GM21526 (cell line): ENCODE measurements around the gene KRTAP10-4.
"Not testable (repeated sequence)": the region's sequence is repeated elsewhere in the genome, so short reads cannot be mapped to it uniquely, and the experiment has no call there.

Experiments used
- ATAC-seq: cut with Tn5 transposase; IDR thresholded peaks from one replicate; pipeline ENCODE4 v1.9.1; 2021; ENCODE audit warnings: moderate library complexity; ENCODE audit not compliant: unreplicated experiment, low FRiP score

The KRTAP10-4 gene, protein sequence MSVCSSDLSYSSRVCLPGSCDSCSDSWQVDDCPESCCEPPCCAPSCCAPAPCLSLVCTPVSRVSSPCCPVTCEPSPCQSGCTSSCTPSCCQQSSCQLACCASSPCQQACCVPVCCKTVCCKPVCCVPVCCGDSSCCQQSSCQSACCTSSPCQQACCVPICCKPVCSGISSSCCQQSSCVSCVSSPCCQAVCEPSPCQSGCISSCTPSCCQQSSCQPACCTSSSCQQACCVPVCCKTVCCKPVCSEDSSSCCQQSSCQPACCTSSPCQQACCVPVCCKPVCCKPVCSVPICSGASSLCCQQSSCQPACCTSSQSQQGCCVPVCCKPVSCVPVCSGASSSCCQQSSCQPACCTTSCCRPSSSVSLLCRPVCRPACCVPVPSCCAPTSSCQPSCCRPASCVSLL

DNA sequence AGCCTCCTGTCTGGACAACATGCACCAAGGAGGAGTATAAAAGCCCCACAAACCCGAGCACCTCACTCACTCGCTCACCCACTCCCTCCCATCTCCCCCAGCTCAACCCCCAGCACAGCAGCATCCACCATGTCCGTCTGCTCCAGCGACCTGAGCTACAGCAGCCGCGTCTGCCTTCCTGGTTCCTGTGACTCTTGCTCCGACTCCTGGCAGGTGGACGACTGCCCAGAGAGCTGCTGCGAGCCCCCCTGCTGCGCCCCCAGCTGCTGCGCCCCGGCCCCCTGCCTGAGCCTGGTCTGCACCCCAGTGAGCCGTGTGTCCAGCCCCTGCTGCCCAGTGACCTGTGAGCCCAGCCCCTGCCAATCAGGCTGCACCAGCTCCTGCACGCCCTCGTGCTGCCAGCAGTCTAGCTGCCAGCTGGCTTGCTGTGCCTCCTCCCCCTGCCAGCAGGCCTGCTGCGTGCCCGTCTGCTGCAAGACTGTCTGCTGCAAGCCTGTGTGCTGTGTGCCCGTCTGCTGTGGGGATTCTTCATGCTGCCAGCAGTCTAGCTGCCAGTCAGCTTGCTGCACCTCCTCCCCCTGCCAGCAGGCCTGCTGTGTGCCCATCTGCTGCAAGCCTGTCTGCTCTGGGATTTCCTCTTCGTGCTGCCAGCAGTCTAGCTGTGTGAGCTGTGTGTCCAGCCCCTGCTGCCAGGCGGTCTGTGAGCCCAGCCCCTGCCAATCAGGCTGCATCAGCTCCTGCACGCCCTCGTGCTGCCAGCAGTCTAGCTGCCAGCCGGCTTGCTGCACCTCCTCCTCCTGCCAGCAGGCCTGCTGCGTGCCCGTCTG, at the start of gene KRTAP10-4:
Gene KRTAP10-4, plus strand, starts transcription at position 100 of the 827 bp plus-strand sequence. Its CDS starts 30 bp downstream, at position 130.
- ATAC-seq: not testable (repeated sequence)

DNA sequence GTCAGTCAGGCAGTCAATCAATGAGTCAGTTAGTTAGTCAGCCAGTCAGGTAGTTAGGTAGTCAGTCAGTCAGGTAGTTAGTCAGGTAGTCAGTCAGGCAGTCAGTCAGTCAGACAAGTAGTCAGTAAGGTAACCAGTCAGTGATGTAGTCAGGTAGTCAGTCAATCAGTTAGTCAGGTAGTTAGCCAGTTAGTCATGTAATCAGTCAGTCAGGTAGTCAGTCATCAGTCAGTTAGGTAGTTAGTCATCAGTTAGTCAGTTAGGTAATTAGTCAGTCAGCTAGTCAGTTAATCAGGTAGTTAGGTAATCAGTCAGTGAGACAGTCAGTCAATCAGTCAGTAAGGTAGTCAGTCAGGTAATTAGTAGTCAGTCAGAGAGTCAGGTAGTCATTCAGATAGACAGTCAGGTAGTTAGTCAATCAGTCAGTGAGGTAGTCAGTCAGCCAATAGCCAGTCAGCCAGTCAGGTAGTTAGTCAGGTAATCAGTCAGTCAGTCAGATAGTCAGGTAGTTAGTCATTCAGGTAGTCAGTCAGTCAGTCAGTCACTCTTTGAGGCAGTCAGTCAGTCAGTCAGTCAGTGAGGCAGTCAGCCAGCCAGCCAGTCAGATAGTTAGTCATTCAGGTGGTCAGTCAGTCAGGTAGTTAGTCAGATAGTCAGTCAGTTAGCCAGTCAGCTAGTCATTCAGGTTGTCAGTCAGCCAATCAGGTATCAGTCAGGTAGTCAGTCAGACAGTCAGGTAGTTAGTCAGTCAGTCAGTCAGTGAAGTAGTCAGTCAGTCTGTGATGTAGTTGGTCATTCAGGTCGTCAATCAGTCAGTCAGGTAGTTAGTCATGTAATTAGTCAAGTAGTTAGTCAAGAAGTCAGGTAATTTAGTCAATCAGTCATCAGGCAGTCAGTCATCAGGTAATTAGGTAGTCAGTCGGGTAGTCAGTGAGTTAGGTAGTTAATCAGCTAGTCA, 48.8 kb upstream of the KRTAP10-4 start:
- ATAC-seq: no peak

DNA sequence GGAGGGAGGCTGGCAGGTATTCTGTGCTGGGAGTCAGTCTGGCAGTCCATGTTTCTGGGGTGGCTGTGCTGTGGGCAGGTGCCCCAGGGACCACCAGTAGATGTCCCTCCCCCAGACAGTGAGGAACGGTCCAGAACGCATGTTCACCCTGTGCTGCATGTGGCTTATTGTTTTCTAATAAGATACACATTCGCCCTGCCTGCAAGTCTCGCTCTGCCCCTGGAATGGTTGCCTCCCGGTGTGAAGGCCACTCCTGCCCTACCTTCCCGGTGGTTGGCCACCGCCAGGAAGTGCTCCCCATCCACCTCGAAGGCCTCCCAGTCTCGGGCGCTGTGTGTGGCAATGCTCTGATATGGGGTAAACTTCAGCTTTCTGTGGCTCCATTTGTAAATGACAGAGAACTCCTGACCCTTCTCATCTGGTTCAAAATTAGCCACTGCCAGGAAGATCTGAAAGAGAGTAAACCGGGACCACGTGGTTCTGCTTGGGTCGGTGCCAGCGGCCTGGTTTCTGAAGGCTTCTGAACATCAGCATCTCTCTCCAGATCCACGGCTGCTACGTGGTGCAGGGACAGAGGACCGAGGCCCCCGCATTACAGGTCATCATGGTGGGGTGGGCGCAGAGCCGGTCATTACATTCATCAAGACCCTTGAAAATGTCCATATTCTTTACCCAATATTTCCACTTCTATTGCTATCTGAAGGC, 48.0 kb upstream of the KRTAP10-4 start:
- no peak for ATAC-seq

DNA sequence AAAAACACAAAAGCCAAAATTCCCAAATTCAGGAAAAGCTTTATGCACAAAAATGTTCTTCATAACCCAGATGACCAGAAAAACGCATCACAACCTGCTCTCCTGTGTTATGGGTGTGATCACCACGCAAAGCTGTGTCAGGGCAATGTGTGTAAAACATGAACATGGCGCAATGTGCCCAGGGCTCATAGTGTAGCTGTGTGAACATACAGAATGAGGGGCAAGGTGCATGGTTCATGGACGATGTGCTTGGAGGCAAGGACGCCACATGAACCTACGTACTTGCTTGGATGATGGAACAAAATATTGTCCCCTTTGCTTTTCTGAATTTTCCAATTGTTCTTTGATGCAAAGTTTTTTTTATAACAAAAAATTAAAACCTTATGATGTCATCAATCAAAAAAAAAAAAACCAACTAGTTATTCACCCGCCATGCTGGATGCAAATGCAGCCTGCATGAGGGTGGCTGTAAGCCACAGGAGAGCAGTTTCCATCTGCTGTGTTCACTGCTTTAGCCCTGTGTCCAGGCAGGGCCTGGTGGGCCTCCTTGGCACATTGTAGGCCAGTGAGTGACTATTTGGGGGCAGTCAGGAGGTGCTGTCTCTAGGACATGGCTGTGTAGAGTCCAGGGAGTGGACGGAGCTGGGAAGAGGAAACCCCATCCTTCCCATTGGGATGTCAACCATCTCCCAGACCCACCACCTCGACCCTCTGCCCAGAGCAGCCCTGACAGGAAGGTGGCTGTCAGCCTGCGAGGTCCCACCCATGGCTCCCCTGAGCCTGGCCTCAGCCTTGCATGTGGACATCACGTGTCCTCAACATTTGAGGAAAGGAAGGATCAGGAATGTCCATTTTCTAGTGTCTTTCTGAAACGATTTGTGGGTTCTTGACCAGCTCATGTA, 47.2 kb upstream of the KRTAP10-4 start:
- no peak for ATAC-seq

DNA sequence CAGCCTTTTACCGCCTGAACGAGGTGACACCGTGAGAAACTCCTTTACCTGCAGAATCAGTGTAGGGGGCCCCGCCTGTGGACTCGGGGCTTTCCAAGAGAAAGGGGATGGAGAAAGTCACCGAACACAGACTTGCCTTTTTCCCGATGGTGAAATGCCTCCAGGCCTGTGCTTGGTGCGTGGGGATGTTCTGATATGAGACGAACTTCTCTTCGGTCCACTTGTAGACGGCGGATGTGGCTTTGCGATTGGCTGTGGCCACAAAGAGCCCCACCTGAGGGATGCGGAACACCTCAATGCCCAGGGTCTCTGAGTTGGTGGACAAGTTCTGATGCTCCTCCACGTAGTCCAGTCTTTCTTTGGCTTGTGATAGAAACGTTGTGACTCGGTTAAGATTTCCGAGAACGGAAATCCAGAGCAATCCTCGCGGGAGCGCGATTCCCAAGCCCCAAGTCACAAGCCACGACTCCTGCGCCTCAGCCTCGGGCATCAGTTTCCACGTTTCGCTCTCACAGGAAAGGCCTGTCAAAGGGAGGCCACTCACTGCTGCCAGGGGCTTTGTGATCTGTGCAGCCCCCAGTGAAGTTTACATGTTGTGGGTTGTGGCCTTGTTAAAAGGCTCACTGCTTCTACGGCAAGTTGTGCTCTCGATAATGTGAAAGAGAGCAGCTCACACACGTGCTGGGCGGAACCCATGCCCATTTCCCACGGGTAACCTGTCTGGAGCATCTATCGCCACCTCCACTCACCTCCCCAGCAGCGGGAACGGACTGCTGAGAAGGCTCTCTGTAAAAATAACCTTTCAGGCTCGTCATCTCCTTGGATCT, 46.2 kb upstream of the KRTAP10-4 start:
- no peak for ATAC-seq

DNA sequence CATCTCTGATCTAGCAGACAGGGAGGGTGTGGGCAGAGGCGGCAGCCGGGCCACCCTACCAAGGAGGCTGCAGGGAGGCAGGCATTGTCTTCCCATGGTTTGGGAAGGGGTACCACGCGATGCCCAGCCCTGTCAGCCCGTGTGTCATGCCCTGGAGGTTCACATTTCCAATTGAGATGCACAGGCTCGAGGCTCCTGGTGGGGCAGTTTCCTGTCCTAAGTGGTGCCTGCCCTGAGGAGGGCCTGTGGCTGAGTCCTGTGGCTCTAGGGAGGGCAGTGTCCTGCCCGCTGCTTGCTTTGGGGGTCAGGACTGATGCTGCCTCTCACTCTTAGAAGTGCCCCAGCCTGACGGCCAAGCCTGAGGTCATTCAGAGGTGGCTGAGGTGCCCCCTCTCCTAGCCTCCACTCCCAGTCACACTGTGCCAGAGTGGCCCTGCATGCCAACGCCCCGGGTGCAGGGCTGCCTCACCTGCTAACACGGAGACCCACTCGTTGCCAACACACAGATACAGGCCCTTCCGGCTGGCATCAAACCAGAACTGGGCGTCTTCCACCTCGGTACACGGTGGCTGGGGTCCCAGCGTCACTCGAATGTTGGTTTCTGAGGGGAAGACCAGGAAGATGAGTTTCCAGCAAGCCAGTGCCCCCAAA, 45.4 kb upstream of the KRTAP10-4 start:
- ATAC-seq: no peak

DNA sequence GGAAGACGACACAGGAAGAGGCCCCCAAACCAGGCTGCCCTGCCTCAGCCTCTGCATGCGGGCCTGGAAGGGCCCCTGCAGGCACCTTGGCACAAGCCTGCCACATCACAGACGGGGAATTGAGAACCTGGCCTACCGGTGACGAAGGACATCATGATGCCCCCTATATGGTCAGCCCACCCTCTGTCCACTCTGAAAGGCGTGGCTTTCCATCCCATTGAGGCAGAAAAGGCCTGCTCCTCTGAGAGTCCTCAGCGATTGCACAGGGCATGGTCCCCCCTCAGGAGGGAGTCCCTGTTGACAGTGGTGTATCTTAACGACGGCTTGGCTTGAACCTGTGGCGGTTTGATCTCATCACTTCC, 44.9 kb upstream of the KRTAP10-4 start:
- no peak for ATAC-seq

DNA sequence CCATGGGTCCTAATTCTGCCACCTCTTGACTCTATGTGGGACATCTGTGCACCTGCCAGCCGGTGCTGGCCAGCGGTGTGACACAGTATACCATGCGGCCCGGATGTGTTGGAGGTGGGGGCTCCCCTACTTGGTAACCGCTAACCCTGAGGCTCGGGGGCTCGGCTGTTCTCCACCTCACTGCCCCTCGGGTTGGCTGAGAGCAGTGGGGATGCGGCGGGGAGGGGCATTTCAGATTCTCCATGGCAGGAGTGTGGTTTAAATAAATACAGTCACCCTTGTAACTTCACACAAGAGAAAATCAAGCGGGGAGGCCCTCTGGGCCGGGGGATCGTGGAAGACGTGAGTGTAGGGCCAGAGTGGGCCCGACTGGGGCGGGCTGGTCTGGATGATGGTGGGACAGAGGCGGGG, 44.5 kb upstream of the KRTAP10-4 start:
- ATAC-seq: no peak

DNA sequence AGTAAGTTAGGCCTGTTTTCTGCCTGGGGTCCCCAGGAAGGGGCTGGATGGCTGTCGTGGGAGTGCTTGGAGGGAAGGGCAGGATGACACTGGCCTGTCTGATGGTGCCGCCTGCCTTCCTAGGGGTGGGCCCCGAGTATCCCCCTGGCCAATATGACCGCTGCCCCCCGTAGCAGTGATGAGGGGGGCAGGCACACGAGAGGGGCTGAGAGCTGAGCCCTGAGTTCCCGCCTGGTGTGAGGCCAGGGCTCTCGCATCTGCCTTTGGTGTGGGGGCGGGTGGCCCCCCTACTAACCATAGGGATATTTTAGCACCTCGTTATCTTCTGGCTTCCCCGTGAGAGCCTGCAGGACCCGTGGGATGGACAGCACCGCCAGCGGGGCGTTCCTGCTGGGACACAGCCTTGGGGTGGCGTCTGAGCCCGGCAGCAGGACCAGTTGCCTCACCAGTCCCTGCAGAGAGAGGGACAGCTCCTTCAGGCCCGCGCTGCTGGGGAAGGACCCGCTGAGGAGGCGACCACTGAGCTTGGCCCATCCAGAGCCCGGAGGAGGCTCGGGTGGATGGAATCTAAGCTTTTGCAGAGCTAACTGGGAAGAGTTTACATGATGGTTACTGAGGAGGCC, 43.9 kb upstream of the KRTAP10-4 start:
- no peak for ATAC-seq

DNA sequence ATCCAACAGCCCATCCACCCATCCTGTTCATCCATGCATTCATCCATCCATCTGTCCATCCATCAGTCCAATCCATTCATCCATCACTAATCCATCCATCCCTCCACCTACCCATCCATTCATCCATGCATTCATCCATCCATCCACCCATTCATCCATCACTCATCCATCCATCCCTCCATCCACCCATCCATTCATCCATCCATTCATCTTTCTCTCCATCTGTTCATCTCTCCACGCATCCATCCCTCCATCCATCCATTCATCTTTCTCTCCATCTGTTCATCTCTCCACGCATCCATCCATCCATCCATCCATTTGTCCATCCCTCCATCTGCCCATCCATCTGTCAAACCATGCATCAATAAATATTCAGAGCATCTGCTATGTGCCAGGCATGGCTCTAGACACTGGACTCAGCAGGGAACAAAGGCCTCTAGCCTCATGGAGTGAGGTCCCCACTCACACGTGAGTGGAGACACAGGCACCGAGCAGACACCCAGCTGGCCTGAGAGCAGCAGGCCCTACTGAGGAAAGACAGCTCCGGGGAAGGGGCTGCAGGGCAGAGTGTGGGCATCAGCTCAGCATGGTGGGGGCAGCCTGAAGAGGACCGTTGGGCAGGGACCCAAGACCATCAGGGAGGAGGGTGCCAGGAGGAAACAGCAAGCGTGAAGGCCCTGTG, 43.2 kb upstream of the KRTAP10-4 start:
- ATAC-seq: no peak

DNA sequence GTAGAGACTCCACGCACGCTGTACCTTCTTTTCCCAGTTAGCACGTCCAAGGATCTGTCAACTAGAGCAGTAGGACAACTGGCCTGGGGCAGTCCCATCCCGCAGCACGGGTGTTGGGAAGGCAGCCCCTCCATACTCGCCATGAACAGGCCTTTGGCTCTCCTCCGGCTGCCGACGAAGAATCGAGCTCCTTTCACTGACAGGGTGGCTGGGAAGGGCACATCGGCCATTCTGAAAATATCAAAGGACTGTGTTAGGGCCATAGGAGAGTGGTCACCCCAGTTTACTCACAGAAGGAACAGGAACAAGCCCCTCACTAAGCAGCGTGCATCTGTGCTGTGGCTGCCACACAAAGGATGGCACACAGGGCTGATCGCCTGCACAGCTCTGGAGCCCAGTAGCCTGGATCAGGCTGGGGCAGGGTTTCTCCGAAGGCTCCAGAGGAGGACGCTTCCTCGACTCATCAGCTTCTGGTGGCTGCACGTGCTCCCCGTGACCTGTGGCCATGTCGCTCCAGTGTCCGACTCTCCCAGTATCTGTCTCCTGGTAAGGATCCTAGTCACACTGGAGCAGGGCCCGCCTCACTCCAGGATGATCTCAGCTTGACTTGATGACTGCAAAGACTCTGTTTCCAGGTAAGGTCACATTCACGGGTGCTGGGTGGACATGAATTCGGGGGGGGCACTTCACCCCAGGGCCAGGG, 42.5 kb upstream of the KRTAP10-4 start:
- ATAC-seq: no peak

DNA sequence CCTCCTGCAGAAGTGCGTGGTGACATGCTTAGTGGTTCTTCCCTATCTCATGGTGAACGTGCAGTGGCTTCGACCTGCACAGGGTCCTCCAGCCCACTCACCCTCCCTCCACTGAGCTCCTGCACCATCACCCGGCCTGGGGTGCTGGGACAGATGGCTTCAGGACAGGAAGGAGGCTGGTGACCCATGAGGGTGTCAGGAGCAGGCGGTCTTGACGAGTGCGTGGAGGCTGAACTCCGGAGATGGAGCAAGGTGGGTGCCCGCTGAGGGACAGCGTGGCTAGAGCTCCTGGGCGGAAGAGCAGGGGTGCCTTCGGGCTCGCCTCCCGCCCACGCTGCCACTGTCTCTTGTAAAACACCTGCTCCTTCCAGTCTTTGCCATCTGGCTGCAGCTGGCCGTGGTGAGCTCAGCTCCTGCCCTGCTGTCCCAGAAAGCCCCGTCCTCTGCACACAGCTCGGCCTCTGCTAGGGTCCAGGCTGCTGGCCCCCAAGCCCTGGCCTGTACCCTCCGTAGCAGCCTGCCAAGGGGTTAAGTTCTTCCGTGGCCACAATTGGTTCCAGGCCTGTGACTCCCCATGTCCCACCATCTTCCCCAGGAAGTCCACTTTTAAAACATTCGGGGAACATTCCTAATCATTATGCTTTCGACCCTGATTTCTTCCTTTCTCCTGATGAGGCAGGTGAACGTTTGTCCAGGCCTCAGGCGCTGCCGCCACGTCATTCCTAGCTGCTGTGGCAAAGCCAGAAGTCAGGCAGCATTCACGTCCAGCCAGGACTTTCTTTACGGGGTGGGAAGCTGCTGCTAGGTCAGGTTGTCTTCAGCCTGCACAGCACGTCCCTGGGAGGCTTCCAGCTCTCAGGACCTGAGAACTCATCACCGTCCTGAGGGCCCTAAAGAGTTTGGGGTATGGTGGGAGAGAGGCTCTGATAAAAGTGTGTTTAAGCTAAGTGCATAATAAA, 41.6 kb upstream of the KRTAP10-4 start:
- no peak for ATAC-seq

DNA sequence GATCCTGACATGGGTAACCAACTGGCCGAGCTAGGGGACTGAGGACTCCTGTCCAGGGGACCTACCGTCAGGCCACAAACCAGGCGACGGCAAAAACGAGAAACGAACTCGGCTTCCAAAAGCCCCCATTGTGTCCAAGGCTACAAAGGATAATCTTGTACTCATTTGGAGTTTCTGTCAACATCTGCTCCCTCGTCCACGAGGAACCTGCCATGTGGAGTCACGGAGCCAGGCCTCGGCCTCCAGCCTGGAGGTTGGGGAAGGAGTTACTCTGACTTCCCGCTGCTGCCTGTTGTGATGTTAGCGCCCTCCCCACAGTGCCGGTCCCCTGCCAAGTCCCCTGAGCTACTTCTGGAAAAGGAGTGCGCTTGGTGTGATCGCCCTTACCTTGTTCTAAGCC, 40.8 kb upstream of the KRTAP10-4 start:
- no peak for ATAC-seq

DNA sequence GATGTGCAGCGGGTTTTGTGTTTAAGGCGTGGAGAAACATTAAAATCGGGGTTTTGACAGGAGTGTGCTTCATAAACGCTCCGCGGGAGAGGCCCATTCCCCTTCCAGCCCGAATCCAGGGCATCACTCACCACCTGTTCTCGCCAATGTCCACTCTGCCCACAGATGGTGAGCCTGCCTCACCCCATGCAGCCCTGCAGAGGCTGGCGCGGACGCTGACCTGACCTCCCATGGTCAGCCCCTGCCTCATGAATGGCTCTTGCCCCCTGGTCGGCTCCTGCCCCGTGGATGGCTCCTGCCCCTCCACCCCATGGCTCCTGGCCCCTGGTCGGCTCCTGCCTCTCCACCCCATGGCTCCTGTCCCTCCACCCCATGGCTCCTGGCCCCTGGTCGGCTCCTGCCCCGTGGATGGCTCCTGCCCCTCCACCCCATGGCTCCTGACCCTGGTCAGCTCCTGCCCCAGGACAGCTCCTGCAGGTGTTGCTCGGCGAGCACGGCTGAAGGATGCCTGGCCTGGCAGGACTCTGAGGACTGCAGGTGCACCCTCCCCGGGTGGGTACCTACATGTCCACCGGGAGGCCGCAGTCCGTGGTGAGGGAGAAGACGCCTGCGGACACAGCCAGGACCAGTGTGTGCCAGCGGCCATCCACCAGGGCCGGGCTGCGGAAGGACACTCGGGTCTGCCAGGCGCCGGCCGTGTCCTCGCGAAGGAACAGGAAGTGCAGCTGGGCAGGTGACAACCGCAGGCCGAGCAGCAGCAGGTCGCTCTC, 40.2 kb upstream of the KRTAP10-4 start:
- ATAC-seq: no peak
